Measurements from ENCODE around the gene CDH4. TPM values are rescaled to one million over a fixed set of nuclear protein-coding genes. Genes with fewer than 3 reads are reported as not detected.

The CDH4 gene
- total and polyA plus RNA-seq, 9 of the 15 experiments (the other 6 are each of a cell fraction or from before 2014, with no cell fraction given) = 0.04 TPM; not detected in 8

DNA sequence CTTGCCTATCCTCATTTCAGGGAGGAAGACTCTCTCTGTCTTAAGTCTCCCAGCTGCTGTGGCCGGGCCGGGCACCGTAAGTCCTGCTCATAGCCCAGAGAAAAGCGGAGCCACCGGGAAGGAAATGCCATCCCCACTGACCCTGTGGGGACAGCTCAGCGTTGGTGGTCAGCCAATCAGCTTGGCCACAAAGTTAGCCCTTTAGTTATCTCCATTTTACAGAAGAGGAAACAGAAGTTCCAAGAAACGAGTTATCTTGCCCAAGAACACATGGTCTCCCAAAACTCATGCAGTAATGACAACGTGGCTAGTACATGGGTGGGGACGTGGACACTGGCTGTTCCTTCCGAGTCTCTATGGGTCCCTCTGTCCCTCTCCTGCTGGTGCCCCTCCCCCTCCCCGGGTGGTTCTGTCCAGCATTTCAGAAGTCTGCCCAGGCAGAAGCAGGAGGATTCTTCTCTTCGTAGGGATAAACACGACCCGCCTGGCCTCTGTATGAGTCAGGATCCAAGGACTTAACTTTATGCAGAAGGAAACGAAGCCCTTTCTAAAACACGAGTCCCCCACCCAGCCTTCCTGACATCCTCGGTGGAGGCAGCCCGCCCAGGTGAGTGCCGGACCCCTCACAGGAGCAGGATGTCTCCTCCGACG is 273.8 kb downstream of the CDH4 start (continued):
- TF ChIP-seq, protein P1, sequence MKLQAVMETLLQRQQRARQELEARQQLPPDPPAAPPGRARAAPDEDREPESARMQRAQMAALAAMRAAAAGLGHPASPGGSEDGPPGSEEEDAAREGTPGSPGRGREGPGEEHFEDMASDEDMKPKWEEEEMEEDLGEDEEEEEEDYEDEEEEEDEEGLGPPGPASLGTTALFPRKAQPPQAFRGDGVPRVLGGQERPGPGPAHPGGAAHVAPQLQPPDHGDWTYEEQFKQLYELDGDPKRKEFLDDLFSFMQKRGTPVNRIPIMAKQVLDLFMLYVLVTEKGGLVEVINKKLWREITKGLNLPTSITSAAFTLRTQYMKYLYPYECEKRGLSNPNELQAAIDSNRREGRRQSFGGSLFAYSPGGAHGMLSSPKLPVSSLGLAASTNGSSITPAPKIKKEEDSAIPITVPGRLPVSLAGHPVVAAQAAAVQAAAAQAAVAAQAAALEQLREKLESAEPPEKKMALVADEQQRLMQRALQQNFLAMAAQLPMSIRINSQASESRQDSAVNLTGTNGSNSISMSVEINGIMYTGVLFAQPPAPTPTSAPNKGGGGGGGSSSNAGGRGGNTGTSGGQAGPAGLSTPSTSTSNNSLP (IDR thresholded peaks at IDR 0.05; ENCODE audit: borderline replicate concordance, low read depth, low read length) = no peak
- TF ChIP-seq ZNF408 (CRISPR knock-in tag; IDR thresholded peaks at IDR 0.05; ENCODE audit: low read depth) (no peak), PTBP1 (IDR thresholded peaks at IDR 0.05; ENCODE audit: low read depth, low read length) (no peak), SAP30 (IDR thresholded peaks at IDR 0.05; ENCODE audit: borderline replicate concordance, insufficient read depth, low read depth, low read length, poor library complexity, severe bottlenecking) (no peak), ZNF717 (CRISPR knock-in tag; IDR thresholded peaks at IDR 0.05) (no peak), ILK (tag; IDR thresholded peaks at IDR 0.05; ENCODE audit: borderline replicate concordance, low read depth) (no peak), CBX5 (IDR thresholded peaks at IDR 0.05; ENCODE audit: borderline replicate concordance, low read depth) (no peak), ZNF431 (CRISPR knock-in tag; IDR thresholded peaks at IDR 0.05) (no peak), SMARCE1 (IDR thresholded peaks at IDR 0.05) (peak; percentile 51; the same call in 1 of the 2 replicates), SRSF3 (IDR thresholded peaks at IDR 0.05; ENCODE audit: insufficient read depth, low read length) (no peak), XRCC4 (IDR thresholded peaks at IDR 0.05; ENCODE audit: extremely low read depth, insufficient read depth, insufficient read length) (no peak), JUN (IDR thresholded peaks at IDR 0.05; ENCODE audit: borderline replicate concordance, low read depth, low read length) (peak; percentile 66; the same call in 1 of the 2 replicates), JUN (CRISPR knock-in tag; IDR thresholded peaks at IDR 0.05; ENCODE audit: borderline replicate concordance) (no peak), NR3C1 (CRISPR knock-in tag; IDR thresholded peaks at IDR 0.05) (no peak), NR2C2 (CRISPR knock-in tag; IDR thresholded peaks at IDR 0.05) (no peak), NR2C2 (tag; IDR thresholded peaks at IDR 0.05) (no peak; the same call in 1 of the 2 replicates), NBN (IDR thresholded peaks at IDR 0.05; ENCODE audit: low read depth) (0 out of 2 replicates have a peak, but pooled peaks have one; percentile 41), MYC (IDR thresholded peaks at IDR 0.05; ENCODE audit: low read depth, low read length) (peak; percentile 95), MYC (CRISPR knock-in tag; IDR thresholded peaks at IDR 0.05; ENCODE audit: borderline replicate concordance, low read depth) (no peak; the same call in 1 of the 2 replicates), SRF (CRISPR knock-in tag; IDR thresholded peaks at IDR 0.05) (peak in 1 of 2 experiments; percentile 49; a peak in 1 of 4 replicates), ZSCAN32 (CRISPR knock-in tag; IDR thresholded peaks at IDR 0.05) (no peak), HNRNPL (IDR thresholded peaks at IDR 0.05; ENCODE audit: low read depth, low read length) (no peak)
- TF ChIP-seq, protein P2, sequence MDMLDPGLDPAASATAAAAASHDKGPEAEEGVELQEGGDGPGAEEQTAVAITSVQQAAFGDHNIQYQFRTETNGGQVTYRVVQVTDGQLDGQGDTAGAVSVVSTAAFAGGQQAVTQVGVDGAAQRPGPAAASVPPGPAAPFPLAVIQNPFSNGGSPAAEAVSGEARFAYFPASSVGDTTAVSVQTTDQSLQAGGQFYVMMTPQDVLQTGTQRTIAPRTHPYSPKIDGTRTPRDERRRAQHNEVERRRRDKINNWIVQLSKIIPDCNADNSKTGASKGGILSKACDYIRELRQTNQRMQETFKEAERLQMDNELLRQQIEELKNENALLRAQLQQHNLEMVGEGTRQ (CRISPR knock-in tag; IDR thresholded peaks at IDR 0.05) = 0 out of 2 replicates have a peak, but pooled peaks have one; percentile 2
- TF ChIP-seq, protein P3, sequence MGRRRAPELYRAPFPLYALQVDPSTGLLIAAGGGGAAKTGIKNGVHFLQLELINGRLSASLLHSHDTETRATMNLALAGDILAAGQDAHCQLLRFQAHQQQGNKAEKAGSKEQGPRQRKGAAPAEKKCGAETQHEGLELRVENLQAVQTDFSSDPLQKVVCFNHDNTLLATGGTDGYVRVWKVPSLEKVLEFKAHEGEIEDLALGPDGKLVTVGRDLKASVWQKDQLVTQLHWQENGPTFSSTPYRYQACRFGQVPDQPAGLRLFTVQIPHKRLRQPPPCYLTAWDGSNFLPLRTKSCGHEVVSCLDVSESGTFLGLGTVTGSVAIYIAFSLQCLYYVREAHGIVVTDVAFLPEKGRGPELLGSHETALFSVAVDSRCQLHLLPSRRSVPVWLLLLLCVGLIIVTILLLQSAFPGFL (CRISPR knock-in tag; IDR thresholded peaks at IDR 0.05) = no peak
